Testis (tissue), 2 donors: Measurements from ENCODE around the gene TUBGCP3.

Experiments used
- CTCF ChIP-seq, 3 experiments: fragments of 450-650 bp in 2 of 3; fragments of 200-600 bp in 1 of 3; sonication (generic) in 1 of 3; IDR thresholded peaks; one replicate each; pipeline ENCODE4 v1.5.1; 2016 to 2019; ENCODE audit warnings: antibody characterized with exemption in 3 of 3, mild to moderate bottlenecking in 2 of 3, moderate library complexity in 1 of 3
- POLR2A ChIP-seq: fragments of 450-650 bp; IDR thresholded peaks from one replicate; pipeline ENCODE4 v1.6.1; 2017; ENCODE audit warnings: antibody characterized with exemption, mild to moderate bottlenecking, moderate library complexity

DNA sequence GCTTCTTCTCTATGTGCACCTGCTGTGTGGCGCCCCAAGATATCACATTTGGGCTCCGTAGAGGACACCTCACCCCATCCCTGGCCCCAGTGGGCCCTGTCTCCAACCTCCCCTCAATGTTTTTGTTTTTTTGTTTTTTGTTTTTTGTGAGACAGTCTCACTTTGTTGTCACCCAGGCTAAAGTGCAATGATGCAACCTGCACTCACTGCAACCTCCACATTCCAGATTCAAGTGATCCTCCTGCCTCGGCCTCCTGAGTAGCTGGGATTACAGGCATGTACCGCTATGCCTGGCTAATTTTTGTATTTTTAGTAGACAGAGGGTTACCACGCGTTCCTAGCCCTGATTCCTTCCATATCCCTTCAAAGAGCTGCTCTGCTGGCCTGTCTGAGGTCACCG lies 26.9 kb upstream of the TUBGCP3 start:
- no peak for TF ChIP-seq POLR2A
- no peak for TF ChIP-seq CTCF (IDR thresholded peaks at IDR 0.05)
